HG03135 (cell line): ENCODE measurements around the gene BTRC.
"Not testable (repeated sequence)": the region's sequence is repeated elsewhere in the genome, so short reads cannot be mapped to it uniquely, and the experiment has no call there.

Experiments used
- ATAC-seq: cut with Tn5 transposase; IDR thresholded peaks from one replicate; pipeline ENCODE4 v1.9.1; 2021; ENCODE audit warnings: mild to moderate bottlenecking, moderate library complexity; ENCODE audit not compliant: unreplicated experiment

BTRC gene

GRCh38 chr10:101385866-101386658 is 32.1 kb downstream of the BTRC start:
- no peak for ATAC-seq

DNA sequence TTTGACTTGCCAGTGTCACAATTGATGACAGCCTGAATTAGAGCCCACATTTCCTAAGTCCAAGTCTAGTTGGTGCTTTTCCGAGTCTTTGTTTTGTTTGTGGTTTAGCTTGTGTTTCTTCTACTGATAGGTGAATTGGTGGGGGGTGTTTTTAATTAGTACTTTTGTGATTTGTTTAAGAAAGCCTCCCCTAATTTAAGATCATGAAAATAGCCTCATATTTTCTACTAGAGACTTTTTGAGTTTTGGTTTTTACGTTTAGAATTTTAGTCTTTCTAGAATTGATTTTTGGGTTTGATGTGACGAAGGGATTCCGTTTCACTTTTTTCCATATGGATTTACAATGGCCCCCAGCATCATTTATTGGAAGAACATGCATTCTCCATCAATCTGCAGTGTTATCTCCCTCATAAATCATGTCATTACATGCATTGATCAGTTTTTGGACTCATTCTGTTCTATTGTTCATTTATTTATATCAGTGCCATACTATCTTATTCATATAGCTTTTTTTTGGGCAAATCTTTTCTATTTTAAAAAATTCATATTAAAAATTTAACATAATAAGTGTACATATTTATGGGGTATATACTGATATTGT is 32.8 kb downstream of the BTRC start:
- ATAC-seq: no peak

GRCh38 chr10:101388676-101389276 is 34.8 kb downstream of the BTRC start:
- no peak for ATAC-seq

- not testable (repeated sequence) for ATAC-seq
Measured at GRCh38 chr10:101389532-101389931, 35.6 kb downstream of the BTRC start.

GRCh38 chr10:101389986-101390531 is 36.1 kb downstream of the BTRC start:
- ATAC-seq: no peak

DNA sequence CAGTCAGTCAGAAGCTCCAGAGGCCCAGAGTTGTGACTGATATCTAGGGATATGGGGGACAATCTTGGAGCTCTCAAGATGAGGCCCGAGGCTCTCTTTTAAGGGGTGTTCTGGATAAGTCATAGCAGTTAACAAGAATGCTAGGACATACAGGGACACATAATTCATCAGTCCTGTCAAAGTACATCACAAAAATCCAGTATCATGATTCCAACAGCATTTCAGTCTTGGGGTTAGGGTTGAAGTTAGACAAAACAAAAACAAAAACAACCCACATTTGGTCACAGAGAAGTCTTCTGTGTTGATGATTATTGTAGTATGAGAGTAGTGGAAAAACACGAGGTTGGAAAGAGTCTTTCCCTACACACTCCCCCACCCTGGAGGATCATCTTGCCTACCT is 39.4 kb downstream of the BTRC start:
- ATAC-seq: no peak

- ATAC-seq: no peak
Measured at GRCh38 chr10:101394524-101395133, 40.7 kb downstream of the BTRC start.

DNA sequence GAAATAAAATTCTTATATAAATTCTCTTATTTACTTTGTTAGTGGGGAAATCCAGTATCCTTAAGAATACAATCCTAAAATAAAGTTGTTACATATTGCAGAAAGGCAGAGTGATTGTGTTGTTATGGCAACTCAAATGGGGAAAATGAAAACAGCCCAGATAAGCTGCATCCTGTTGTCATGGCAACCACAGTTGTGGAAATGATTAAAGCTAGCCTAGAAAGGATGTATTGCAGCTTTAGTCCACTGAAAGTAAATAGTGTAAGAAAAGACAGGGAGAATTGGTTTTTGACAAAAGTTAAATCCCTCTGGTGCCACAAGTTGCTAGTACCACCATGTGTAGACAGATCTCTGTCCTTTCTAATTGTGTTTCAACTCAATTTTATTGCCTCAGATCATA is 43.2 kb downstream of the BTRC start:
- no peak for ATAC-seq

DNA sequence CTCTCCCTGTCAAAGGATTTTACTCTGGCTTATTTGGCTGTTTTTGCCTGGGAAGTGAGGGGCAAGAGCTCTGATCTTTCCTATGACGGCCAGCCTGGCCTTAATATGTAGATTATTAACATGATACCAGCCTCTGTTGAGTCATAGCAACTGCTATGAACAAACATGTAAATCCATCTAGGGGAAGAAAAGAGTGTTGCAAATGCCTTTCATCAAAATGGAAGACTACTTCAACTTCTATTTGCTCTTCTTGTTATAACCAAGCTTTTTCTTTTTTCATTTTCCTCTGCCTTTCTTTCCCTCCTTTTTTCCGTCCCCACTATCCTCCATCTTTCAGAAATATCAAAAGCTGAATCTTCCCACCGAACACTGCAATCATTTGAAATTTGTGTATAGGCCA is 46.6 kb downstream of the BTRC start:
- no peak for ATAC-seq

- no peak for ATAC-seq
Measured at GRCh38 chr10:101402711-101403110, 48.7 kb downstream of the BTRC start.

DNA sequence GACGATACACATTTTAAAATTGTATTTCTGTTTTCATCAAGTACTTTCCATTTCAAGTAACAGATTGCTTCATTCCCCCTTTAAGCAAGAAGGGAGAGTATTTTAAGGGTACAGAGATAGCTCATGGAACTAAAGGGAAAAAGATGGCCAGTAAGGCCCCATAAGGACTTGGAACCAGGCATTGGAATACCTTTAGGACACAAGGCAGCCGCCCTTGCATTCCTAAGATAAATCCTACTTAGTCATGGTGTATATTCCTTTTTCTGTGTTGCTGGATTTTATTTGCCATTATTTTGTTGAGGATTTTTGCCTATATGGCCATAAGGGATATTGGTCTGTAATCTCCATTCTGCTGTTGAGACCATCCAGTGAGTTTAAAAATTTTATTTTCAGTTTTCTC is 49.2 kb downstream of the BTRC start:
- no peak for ATAC-seq

GRCh38 chr10:101405001-101405400 is 51.0 kb downstream of the BTRC start:
- no peak for ATAC-seq

DNA sequence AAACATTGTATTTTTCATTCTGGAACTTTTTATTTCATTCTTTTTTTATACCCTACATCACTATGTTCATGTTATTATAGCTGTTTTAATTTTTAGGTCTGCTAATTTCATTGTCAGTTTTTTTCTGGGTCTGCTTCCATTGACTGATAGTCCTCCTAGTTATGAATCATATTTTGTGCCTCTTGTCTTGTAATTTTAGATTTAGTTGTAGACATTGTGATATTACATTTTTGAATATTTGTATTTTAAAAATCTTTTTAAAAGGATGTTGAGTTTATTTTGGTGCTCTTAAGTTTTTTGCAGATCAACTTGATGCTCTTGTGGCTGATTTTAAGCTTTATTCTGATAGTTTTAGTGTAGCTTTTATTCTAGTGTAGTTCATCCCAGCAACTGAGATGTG is 57.6 kb downstream of the BTRC start:
- no peak for ATAC-seq

DNA sequence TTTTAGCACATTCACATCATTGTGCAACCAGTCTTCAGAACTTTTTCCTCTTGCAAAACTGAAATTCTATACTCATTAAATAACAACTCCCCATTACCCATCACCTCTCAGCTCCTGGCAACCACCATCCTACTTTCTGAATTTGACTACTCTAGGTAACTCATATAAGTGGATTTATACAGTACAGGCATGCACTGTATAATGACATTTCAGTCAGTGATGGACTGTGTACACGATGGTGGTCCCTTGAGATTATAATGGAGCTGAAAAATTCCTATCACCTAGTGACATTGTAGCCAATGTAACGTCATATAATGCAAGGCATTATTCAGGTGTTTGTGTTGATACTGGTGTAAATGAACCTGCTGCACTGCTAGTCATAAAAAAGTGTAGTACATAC is 60.1 kb downstream of the BTRC start:
- ATAC-seq: no peak

- no peak for ATAC-seq
Measured at GRCh38 chr10:101415884-101416283, 61.9 kb downstream of the BTRC start.

DNA sequence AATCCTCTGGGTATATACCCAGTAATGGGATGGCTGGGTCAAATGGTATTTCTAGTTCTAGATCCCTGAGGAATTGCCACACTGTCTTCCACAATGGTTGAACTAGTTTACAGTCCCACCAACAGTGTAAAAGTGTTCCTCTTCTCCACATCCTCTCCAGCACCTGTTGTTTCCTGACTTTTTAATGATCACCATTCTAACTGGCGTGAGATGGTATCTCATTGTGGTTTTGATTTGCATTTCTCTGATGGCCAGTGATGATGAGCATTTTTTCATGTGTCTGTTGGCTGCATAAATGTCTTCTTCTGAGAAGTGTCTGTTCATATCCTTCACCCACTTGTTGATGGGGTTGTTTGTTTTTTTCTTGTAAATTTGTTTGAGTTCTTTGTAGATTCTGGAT is 68.0 kb downstream of the BTRC start:
- not testable (repeated sequence) for ATAC-seq

DNA sequence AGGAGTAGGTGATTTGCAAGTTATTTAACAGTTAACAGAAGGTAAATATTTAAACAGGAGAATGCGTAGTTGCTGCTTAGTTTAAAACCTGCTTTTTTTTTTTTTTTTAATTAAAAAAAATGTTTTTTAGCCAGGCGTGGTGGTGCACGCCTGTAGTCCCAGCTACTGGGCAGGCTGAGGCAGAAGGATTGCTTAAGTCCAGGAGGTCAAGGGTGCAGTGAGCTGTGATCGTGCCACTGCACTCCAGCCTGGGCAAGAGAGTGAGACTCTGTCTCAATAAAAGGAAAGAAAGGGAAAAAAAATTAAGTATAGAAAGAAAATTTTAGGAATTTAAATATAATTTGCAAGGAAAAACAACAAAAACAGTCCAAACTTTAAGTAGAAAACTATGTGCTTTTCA is 71.6 kb downstream of the BTRC start:
- ATAC-seq: no peak

GRCh38 chr10:101428036-101428435 is 74.1 kb downstream of the BTRC start:
- ATAC-seq: no peak

DNA sequence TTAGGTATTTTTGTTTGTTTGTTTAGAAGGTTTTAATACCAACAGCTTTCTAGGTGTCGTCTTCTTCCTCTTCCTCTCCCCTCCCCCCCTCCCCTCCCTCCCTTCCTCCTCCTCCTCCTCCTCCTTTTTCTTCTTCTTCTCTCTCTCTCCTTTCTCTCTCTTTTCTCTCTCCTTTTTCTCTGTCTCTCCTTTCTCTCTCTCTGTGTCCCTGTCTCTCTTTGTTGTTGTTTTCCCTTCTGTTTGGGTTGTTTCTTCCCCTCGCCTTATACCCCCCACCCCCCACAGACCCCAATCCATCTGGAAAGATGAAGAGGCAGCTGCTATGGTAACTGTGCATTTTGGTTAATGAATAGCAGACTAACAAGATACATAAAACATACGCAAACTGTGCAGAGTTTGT is 75.5 kb downstream of the BTRC start:
- ATAC-seq: no peak

DNA sequence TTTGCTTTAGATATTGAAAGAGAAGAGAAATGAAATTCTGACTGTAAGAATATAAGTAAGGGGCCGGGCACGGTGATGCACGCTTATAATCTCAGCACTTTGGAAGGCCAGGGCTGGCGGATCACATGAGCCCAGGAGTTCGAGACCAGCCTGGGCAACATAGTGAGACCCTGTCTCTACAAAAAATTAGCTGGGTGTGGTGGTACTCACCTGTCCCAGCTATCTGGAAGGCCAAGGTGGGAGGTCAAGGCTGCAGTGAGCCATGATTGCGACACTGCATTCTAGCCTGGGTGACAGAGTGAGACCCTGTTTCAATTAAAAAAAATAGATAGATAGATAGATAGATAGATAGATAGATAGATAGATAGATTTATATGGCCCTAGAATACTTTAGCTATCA is 82.3 kb downstream of the BTRC start:
- ATAC-seq: no peak

DNA sequence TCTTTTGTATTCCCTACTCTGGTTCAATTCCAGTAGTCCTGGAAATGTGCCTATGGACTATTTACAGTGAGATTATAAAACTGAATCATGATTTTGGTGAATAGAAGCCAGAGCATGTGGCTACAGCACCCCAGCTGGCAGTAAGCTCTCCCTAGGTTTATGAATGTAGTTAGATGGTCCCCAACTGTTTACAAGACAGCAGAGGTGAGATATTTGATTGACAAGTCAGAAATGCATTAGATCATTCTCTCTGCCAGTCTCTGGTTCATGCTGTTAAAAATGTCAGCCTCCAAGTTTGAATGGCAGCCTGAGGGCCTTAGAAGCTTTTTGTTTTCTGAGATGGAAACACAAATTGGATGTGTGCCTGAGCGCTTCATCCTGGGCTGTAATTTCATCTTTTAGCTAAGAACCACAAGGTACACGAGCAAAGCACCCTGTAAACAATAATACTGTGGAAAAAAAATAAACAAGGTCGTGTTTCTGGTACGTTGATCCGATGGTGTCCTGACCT is 85.0 kb downstream of the BTRC start:
- ATAC-seq: no peak
